ENCODE data around the gene RCSD1.
A peak's percentile ranks its signal among the peaks of the same experiment; 100 is the strongest.

RCSD1 gene

GRCh38 chr1:167627865-167628641, 2.0 kb upstream of the RCSD1 start:
- Histone ChIP-seq H3K9me2 (replicated peaks; ENCODE audit: control insufficient read depth, low read length) (no peaks in the 10 kb centered on the region), H3F3A (ENCODE audit: control insufficient read depth, insufficient read depth) (peaks cover 43% of the 10 kb centered on the region), H3K4me3 (ENCODE audit: low read length) (peak overlapping the region; percentile 85), H3K36me3 (ENCODE audit: control insufficient read depth, low read length) (peaks cover 41% of the 10 kb centered on the region), H4K20me1 (ENCODE audit: control insufficient read depth, insufficient read depth, low read depth, low read length) (peaks cover 11% of the 10 kb centered on the region; the same call in 1 of the 2 replicates), H3K27me3 (ENCODE audit: control insufficient read depth, low read length) (no peaks in the 10 kb centered on the region), H3K9me3 (ENCODE audit: control insufficient read depth, insufficient read depth, low read length) (peaks cover 4% of the 10 kb centered on the region; the same call in 1 of the 2 replicates), H3K4me2 (ENCODE audit: low read length) (peak overlapping the region; percentile 91), H3K4me1 (ENCODE audit: control insufficient read depth, low read length) (peaks cover 88% of the 10 kb centered on the region), H3K27ac (ENCODE audit: low read depth, low read length) (peak overlapping the region; percentile 98), H3K79me2 (ENCODE audit: control insufficient read depth, low read length) (peaks cover 41% of the 10 kb centered on the region)
- TF ChIP-seq CTCF (IDR thresholded peaks at IDR 0.05; ENCODE audit: low read depth, low read length, poor library complexity, severe bottlenecking) (no peak), EZH2phosphoT487 (IDR thresholded peaks at IDR 0.05; ENCODE audit: borderline replicate concordance, low read length) (no peak)

- Histone ChIP-seq H3K4me1 (ENCODE audit: control insufficient read depth, low read length) (peaks cover 89% of the 10 kb centered on the region), H3K4me3 (ENCODE audit: low read length) (peak overlapping the region; percentile 85), H3K4me2 (ENCODE audit: low read length) (peak overlapping the region; percentile 91), H3K9me2 (replicated peaks; ENCODE audit: control insufficient read depth, low read length) (no peaks in the 10 kb centered on the region), H3K27me3 (ENCODE audit: control insufficient read depth, low read length) (no peaks in the 10 kb centered on the region), H3K9me3 (ENCODE audit: control insufficient read depth, insufficient read depth, low read length) (peaks cover 4% of the 10 kb centered on the region; the same call in 1 of the 2 replicates), H3K79me2 (ENCODE audit: control insufficient read depth, low read length) (peaks cover 50% of the 10 kb centered on the region), H3F3A (ENCODE audit: control insufficient read depth, insufficient read depth) (peaks cover 42% of the 10 kb centered on the region), H4K20me1 (ENCODE audit: control insufficient read depth, insufficient read depth, low read depth, low read length) (peaks cover 18% of the 10 kb centered on the region; the same call in 1 of the 2 replicates), H3K36me3 (ENCODE audit: control insufficient read depth, low read length) (peaks cover 49% of the 10 kb centered on the region), H3K27ac (ENCODE audit: low read depth, low read length) (peak overlapping the region; percentile 98)
- TF ChIP-seq EZH2phosphoT487 (IDR thresholded peaks at IDR 0.05; ENCODE audit: borderline replicate concordance, low read length): no peak
- no peak for TF ChIP-seq CTCF (IDR thresholded peaks at IDR 0.05; ENCODE audit: low read depth, low read length, poor library complexity, severe bottlenecking)
Measured at GRCh38 chr1:167628741-167629515, 1.1 kb upstream of the RCSD1 start.

GRCh38 chr1:167630568-167631385, 745 bp downstream of the RCSD1 start:
- no peaks in the 10 kb centered on the region for H3K9me3 ChIP-seq (ENCODE audit: control insufficient read depth, insufficient read depth, low read length)
- peaks cover 30% of the 10 kb centered on the region for H3F3A ChIP-seq (ENCODE audit: control insufficient read depth, insufficient read depth)
- H3K9me2 ChIP-seq (replicated peaks; ENCODE audit: control insufficient read depth, low read length): no peaks in the 10 kb centered on the region
- peaks cover 61% of the 10 kb centered on the region for H3K36me3 ChIP-seq (ENCODE audit: control insufficient read depth, low read length)
- peak overlapping the region; percentile 98 for H3K27ac ChIP-seq (ENCODE audit: low read depth, low read length)
- H3K27me3 ChIP-seq (ENCODE audit: control insufficient read depth, low read length): no peaks in the 10 kb centered on the region
- H3K4me3 ChIP-seq (ENCODE audit: low read length): peak overlapping the region; percentile 85
- TF ChIP-seq EZH2phosphoT487 (IDR thresholded peaks at IDR 0.05; ENCODE audit: borderline replicate concordance, low read length) (no peak), CTCF (IDR thresholded peaks at IDR 0.05; ENCODE audit: low read depth, low read length, poor library complexity, severe bottlenecking) (no peak)
- H3K4me1 ChIP-seq (ENCODE audit: control insufficient read depth, low read length): peaks cover 89% of the 10 kb centered on the region
- H3K4me2 ChIP-seq (ENCODE audit: low read length): peak overlapping the region; percentile 91
- peaks cover 68% of the 10 kb centered on the region for H3K79me2 ChIP-seq (ENCODE audit: control insufficient read depth, low read length)
- H4K20me1 ChIP-seq (ENCODE audit: control insufficient read depth, insufficient read depth, low read depth, low read length): peaks cover 24% of the 10 kb centered on the region

All from DOHH2 (cell line).